Measurements from ENCODE around the gene MYLK4.
A peak's percentile ranks its signal among the peaks of the same experiment; 100 is the strongest.
"Not testable (repeated sequence)": the region's sequence is repeated elsewhere in the genome, so short reads cannot be mapped to it uniquely, and the experiment has no call there.

Gene MYLK4

DNA sequence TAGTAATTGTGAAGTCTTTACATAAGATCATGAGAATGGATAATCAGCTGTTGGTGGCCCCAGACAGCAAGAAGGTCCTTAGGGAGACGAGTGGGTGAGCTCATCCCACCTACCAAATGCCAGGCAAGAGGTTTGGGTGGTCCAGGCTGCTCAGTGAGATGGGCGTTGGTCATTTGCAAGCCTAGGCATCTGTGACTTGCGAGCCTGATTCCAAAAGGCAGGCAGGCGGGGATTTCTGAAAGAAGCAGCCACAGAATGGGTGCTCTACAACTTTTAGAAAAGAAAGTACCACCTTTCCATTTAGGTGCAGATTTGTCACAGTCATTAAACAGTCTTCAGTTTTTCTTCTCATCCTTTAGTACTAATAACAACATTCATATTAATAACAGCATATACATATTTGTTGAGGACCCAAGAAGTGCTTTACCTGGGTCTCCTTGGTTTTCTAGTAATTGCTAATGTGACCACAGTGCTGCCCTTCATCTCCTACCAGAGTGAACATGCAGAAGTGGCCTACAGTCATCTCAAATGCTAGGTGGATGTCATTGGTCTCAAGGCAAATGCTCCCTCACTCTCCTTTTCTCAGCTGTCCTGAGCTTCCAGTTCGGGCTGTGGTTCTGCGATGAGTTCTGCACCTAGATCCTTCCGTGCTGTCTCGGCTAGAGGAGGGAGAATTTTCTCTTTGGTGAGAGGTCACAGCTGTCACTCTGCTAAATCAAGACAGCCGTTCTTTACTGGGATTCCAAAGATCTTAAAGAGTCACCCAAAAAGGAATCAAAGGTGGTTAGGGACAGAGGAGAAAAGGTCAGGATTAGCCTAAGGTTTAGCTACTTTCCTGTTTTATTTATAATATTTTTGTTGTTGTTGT lies 17.2 kb upstream of the MYLK4 start:
- peak overlapping the region; percentile 93 for H3K4me3 Mint-ChIP-seq
- no peaks in the 10 kb centered on the region for H3K27me3 Mint-ChIP-seq
- no peaks in the 10 kb centered on the region for H3K9me3 Mint-ChIP-seq
- peaks cover 64% of the 10 kb centered on the region for H3K4me1 Mint-ChIP-seq (ENCODE audit: low read depth)
- no peak for DNase-seq
- peak overlapping the region; percentile 68 for H3K27ac Mint-ChIP-seq
- peaks cover 61% of the 10 kb centered on the region for H3K36me3 Mint-ChIP-seq (ENCODE audit: low read depth)

DNA sequence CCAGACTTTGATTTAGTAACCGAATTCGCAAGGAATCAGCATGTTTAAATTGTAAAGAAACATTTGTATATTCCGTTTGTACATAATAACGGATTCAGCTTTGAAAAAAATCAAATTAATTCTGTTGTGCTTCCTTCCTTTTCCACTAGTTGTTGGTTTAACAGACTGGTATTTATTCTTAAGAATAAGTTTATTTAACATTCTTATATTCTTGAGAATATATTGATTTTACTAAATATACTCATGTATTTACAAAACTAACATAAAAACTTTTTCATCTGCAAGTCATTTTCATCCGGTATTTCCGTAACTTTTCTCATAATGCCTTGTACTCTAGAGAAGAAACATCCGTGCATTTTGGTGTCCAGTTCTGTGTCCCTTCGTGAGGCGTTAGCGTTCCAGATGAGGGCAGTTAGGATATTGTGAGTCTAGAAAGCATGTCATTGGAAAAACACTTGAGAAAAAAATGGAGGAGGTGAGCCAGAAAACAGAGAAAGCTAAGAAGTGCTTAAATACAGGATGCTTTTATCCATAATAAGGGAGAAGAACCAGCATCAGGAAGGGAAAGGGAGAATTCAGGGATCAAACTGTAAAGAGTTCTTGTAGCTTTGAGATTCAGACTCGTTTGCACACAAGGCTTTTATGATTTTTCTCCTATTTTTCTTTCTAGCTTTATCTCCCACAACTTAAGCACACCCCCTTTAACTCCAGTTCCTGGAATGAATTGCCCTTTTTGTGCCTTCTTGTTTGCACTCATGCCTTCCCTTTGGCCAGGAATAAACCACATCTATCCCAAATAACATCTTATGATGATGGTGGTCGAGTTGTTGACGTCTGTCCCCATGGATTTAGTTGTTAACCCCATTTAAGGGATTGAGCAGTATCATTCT lies 16.3 kb upstream of the MYLK4 start:
- no peaks in the 10 kb centered on the region for H3K9me3 Mint-ChIP-seq
- H3K4me1 Mint-ChIP-seq (ENCODE audit: low read depth): peaks cover 58% of the 10 kb centered on the region
- no peak for DNase-seq
- peaks cover 52% of the 10 kb centered on the region for H3K36me3 Mint-ChIP-seq (ENCODE audit: low read depth)
- no peaks in the 10 kb centered on the region for H3K27me3 Mint-ChIP-seq
- H3K4me3 Mint-ChIP-seq: peak overlapping the region; percentile 93
- peak overlapping the region; percentile 91 for H3K27ac Mint-ChIP-seq

DNA sequence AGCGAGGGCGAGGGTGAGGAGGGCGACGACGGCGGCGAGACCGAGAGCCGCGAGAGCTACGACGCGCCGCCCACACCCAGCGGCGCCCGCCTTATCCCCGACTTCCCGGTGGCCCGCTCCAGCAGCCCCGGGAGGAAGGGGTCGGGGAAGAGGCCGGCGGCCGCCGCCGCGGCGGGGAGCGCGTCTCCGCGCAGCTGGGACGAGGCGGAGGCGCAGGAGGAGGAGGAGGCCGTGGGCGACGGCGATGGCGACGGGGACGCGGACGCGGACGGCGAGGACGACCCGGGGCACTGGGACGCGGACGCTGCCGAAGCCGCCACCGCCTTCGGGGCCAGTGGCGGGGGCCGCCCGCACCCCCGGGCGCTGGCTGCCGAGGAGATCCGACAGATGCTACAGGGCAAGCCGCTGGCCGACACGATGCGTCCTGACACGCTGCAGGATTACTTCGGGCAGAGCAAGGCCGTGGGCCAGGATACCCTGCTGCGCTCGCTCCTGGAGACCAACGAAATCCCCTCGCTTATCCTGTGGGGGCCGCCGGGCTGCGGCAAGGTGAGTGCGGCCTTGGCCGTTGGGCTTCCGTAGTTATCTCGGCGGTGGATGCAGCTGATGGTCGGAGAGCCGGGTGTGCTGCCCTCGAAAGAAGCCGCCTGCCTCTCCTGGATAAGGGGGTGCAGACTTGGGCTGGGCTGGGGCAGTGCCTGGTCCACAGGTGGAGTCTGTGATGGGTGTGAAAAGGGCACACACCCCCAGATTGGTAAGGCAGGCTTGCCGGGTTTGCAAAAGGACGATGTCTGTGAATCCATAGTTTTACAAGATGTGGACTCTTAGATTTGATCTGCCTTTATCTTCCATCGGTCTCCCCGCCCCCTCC lies 15.4 kb upstream of the MYLK4 start:
- peak overlapping the region; percentile 93 for H3K4me3 Mint-ChIP-seq
- H3K9me3 Mint-ChIP-seq: no peaks in the 10 kb centered on the region
- H3K4me1 Mint-ChIP-seq (ENCODE audit: low read depth): peaks cover 55% of the 10 kb centered on the region
- peaks cover 45% of the 10 kb centered on the region for H3K36me3 Mint-ChIP-seq (ENCODE audit: low read depth)
- H3K27ac Mint-ChIP-seq: peak overlapping the region; percentile 91
- H3K27me3 Mint-ChIP-seq: no peaks in the 10 kb centered on the region
- no peak for DNase-seq

DNA sequence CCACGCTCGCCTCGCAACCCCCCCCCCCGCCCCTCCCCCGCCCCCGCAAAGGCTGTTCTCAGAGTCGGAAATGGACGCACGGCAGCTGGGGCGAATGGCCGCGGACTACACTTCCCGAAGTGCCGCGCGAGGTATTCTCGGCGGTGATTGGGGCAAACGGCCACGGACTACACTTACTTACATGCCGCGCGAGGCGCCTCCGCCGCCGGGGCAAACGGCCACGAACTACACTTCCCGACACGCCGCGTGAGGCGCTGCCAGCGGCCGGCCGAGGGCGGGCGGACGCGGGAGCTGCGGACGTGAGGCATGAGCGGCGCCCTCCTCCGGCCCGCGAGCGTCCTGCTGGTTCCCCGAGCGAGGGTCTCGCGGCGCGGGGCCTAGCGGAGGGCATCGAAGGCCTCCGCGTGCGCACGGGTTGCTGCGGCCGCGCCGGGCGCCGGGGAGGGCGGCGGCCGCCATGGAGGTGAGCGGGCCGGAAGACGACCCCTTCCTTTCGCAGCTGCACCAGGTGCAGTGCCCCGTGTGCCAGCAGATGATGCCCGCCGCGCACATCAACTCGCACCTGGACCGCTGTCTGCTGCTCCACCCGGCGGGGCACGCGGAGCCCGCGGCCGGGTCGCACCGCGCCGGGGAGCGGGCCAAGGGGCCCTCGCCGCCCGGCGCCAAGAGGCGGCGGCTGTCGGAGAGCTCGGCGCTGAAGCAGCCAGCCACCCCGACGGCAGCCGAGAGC lies 14.6 kb upstream of the MYLK4 start, which contains the start of gene WRNIP1:
WRNIP1 (plus strand) TSS at position 228 of the 730 bp plus-strand sequence; CDS start at position 458, 230 bp downstream.
- H3K27ac Mint-ChIP-seq: peak within 1 kb of the TSS; percentile 99
- H3K4me1 Mint-ChIP-seq (ENCODE audit: low read depth): peaks cover 56% of the 10 kb centered on the region
- no peaks in the 10 kb centered on the region for H3K9me3 Mint-ChIP-seq
- peak; percentile 97 for DNase-seq
- H3K4me3 Mint-ChIP-seq: peak within 1 kb of the TSS; percentile 93
- peaks cover 37% of the 10 kb centered on the region for H3K36me3 Mint-ChIP-seq (ENCODE audit: low read depth)
- no peaks in the 10 kb centered on the region for H3K27me3 Mint-ChIP-seq

DNA sequence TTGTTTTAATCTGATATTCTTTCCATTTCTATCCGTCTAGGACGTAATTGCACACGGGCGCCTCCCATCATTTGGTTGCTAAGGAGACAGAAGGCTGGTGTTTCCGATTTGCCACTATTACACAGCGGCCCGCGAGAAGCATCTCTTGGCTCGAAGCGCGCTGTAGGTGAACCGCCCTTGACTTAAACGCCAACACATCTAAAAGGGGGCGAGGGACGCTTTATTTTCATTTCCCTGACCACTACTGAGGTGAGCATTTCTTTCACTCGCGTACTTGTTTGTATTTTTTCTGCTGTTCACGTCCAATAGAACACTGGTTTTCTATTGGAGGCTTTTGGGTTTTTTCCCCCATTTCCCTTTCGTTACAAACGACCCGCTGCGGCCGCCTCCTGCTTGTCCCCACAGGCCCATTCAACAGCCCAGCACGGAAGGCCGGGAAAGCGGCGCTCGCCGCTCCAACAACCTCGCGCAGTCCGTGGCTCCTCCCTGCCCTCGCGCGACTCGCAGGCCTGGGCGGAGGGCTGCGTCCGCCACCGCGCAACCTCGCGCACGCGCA lies 14.0 kb upstream of the MYLK4 start:
- DNase-seq: no peak
- Mint-ChIP-seq H3K27me3 (no peaks in the 10 kb centered on the region), H3K27ac (peak overlapping the region; percentile 99), H3K4me1 (ENCODE audit: low read depth) (peaks cover 49% of the 10 kb centered on the region), H3K9me3 (no peaks in the 10 kb centered on the region), H3K4me3 (peak overlapping the region; percentile 93), H3K36me3 (ENCODE audit: low read depth) (peaks cover 30% of the 10 kb centered on the region)

DNA sequence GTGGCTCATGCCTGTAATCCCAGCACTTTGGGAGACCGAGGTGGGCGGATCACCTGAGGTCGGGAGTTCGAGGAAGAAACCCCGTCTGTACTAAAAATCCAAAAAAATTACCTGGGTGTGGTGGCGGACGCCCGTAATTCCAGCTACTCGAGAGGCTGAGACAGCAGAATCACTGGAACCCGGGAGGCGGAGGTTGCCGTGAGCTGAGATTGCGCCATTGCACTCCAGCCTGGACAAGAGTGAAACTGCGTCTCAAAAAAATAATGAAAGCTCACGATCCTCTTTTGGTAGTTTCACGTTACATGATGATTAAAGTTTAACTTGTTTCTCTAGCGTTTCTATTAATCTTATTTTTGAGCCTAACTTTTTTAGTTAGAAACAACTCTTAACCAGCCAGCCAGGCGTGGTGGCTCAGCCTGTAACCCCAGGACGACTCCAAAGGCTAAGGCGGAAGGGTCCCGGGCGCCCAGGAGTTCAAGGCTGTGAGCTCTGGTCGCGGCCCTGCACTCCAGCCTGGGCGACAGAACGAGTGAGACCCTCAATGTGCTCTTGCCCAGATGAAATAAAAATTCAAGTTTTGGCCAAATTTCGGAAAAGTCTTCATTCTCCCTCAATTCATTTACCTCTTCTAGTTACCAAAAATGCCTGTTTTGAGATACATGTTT lies 13.3 kb upstream of the MYLK4 start:
- peak overlapping the region; percentile 93 for H3K4me3 Mint-ChIP-seq
- no peak for DNase-seq
- peaks cover 45% of the 10 kb centered on the region for H3K4me1 Mint-ChIP-seq (ENCODE audit: low read depth)
- H3K9me3 Mint-ChIP-seq: no peaks in the 10 kb centered on the region
- H3K27ac Mint-ChIP-seq: peak overlapping the region; percentile 99
- H3K27me3 Mint-ChIP-seq: no peaks in the 10 kb centered on the region
- peaks cover 24% of the 10 kb centered on the region for H3K36me3 Mint-ChIP-seq (ENCODE audit: low read depth)

DNA sequence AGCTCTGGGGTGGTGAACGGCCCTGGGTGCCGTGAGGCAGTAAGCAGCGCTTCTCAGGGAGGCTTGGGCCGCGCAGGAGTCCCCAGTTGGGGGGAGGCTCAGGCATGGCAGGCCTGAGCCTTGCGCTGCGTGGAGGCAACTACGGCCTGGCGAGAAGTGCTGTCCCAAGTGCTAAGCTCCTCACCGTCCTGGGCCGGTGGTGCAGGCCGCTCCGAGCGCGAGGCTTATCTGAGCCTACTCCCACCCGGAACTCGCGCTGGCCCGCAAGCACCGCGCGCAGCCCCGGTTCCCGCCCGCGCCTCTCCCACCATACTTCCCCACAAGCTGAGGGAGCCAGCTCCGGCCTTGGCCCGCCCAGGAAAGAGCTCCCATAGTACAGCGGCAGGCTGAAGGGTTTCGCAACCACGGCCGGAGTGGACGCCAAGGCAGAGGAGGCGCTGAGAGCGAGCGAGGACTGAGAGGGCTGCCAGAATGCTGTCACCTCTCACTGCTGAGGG lies 12.7 kb upstream of the MYLK4 start:
- Mint-ChIP-seq H3K36me3 (ENCODE audit: low read depth) (peaks cover 18% of the 10 kb centered on the region), H3K27me3 (no peaks in the 10 kb centered on the region), H3K9me3 (no peaks in the 10 kb centered on the region), H3K4me3 (peak overlapping the region; percentile 93), H3K4me1 (ENCODE audit: low read depth) (peaks cover 39% of the 10 kb centered on the region), H3K27ac (no peak overlapping the region)
- DNase-seq: no peak

DNA sequence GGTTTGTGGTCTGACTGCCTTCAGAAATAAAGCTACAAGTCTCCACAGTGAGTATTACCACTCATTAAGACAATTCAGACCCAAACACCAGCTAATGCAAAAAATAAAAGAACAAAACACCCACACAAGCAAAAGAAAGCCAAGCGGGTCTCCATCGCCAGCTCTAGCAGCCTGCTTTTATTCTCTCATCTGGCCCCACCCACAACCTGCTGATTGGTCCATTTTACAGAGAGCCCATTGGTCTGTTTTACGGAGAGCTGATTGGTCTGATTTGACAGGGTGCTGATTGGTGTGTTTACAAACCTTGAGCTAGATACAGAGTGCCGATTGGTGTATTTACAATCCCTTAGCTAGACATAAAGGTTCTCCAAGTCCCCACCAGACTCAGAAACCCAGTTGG lies 12.1 kb upstream of the MYLK4 start:
- Mint-ChIP-seq H3K36me3 (ENCODE audit: low read depth) (peaks cover 13% of the 10 kb centered on the region), H3K4me1 (ENCODE audit: low read depth) (peaks cover 34% of the 10 kb centered on the region)
- not testable (repeated sequence) for H3K4me3 Mint-ChIP-seq, H3K9me3 Mint-ChIP-seq, H3K27ac Mint-ChIP-seq, H3K27me3 Mint-ChIP-seq, DNase-seq

DNA sequence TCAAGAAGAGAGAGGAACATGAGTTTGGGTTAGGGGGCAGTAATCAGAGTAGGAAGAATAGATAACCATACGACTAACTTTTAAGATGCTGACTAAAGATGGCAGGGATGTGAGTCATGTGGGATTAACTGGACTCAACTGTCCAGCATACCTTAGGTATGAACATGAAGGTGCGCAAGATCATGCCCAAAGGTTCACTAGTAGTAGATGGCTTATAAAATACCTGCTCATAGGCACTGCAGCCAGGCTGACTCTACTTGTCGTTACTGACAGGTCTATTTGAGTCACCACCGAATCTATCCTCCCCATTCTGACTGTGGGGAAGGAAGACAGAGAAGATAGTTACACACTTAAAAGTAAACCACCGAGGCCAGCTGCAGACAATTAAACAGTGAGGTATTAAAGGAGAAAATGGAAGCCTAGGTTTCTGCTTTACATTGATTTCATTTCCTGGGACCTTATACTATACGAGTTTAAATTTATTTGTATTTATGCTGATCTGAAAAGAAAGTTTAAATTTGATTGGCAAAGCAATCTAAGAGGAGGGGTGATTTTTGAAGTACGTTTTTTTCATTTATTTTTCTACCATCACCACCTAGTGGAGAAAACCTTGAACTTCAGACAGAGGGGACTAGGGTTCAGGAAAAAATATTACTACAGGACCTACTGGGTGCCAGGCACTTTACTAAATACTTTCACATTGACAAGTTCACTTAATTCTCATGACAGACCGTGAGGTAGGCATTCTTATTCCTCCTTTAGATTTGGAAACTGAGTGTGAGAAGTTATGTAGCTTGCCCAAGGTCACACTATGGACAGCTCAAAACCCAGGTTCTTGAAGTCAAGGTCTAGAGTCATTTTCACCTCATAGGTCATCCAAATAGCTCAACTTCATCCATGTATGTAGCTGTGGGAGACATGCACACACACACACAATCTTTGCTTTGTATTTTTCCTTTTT lies 10.4 kb upstream of the MYLK4 start:
- Mint-ChIP-seq H3K4me1 (ENCODE audit: low read depth) (peaks cover 25% of the 10 kb centered on the region), H3K4me3 (peak overlapping the region; percentile 60), H3K36me3 (ENCODE audit: low read depth) (peaks cover under 1% of the 10 kb centered on the region), H3K27ac (no peak overlapping the region), H3K27me3 (peaks cover 5% of the 10 kb centered on the region), H3K9me3 (no peaks in the 10 kb centered on the region)
- DNase-seq: no peak

DNA sequence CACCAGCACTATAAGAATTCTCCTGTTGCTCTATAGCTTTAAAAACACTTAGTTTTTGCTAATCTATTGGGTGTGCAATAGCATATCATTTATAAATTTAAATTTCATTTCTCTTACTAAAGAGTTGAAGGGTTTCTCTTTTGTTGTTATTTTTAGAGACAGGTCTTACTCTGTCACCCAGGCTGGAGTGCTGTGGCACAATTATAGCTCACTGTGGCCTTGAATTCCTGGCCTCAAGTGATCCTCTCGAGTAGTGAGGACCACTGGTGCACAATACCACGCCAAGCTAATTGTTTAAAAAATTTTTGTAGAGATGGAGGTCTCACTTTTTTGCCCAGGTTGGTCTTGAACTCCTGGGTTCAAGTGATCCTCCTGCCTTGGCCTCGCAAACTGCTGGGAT lies 8.3 kb upstream of the MYLK4 start:
- Mint-ChIP-seq H3K4me1 (ENCODE audit: low read depth) (peaks cover 15% of the 10 kb centered on the region), H3K27me3 (peaks cover 15% of the 10 kb centered on the region), H3K36me3 (ENCODE audit: low read depth) (no peaks in the 10 kb centered on the region), H3K4me3 (no peak overlapping the region), H3K9me3 (no peaks in the 10 kb centered on the region), H3K27ac (no peak overlapping the region)
- DNase-seq: no peak

DNA sequence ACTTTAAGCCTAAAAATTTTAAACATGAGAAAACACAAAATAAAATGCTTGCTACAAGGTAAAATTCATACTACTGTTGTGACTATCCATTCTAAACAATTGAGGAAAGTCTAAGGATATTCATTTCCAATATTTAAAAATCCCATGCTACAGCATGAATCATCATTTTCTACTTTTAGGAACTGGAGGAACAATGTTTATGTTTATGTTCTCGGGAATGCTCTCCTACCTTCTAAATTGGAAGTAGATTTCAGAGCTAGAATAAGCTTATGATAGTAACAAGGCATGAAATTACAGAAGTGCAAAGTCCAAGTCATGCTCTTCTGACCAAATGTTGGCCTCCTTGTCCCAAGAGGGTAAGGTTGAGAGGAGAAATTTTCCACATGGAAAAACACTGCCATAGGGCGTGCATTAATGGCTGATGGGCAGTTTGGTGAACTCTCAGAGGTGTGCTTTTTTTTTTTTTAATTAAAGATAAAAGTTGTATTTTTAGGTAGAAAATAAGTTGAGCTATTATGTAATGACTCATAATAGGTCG lies 6.0 kb upstream of the MYLK4 start:
- H3K27ac Mint-ChIP-seq: no peak overlapping the region
- peaks cover 13% of the 10 kb centered on the region for H3K4me1 Mint-ChIP-seq (ENCODE audit: low read depth)
- H3K36me3 Mint-ChIP-seq (ENCODE audit: low read depth): no peaks in the 10 kb centered on the region
- no peaks in the 10 kb centered on the region for H3K9me3 Mint-ChIP-seq
- H3K4me3 Mint-ChIP-seq: no peak overlapping the region
- no peak for DNase-seq
- peaks cover 31% of the 10 kb centered on the region for H3K27me3 Mint-ChIP-seq

DNA sequence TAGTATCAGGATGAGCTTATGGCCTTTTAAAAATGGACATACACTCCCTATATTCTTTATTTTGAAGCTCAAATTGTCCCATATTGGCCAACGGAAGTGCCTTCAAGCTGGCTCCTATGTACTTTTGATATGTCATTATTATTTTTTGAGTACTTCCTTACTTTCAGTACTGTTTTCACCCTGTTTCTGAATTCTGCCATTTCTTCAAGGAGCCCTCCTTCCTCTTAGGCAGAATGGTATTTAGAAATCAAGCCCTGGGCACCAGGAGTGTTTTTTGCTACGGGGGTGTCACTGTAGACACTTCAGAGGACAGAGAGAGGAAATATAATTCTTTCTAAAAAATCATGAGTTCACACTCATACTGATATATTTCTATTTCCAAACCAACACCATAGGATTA lies 5.5 kb upstream of the MYLK4 start:
- no peak overlapping the region for H3K4me3 Mint-ChIP-seq
- DNase-seq: no peak
- peaks cover 10% of the 10 kb centered on the region for H3K4me1 Mint-ChIP-seq (ENCODE audit: low read depth)
- peaks cover 34% of the 10 kb centered on the region for H3K27me3 Mint-ChIP-seq
- no peak overlapping the region for H3K27ac Mint-ChIP-seq
- H3K36me3 Mint-ChIP-seq (ENCODE audit: low read depth): no peaks in the 10 kb centered on the region
- no peaks in the 10 kb centered on the region for H3K9me3 Mint-ChIP-seq

Measured in activated T-cell treated with anti-CD3 and anti-CD28 coated beads, Interleukin-2, amount 50 U/mL, for 24 hours (primary cell).